ENCODE data around the gene MGMT.

MGMT gene

DNA sequence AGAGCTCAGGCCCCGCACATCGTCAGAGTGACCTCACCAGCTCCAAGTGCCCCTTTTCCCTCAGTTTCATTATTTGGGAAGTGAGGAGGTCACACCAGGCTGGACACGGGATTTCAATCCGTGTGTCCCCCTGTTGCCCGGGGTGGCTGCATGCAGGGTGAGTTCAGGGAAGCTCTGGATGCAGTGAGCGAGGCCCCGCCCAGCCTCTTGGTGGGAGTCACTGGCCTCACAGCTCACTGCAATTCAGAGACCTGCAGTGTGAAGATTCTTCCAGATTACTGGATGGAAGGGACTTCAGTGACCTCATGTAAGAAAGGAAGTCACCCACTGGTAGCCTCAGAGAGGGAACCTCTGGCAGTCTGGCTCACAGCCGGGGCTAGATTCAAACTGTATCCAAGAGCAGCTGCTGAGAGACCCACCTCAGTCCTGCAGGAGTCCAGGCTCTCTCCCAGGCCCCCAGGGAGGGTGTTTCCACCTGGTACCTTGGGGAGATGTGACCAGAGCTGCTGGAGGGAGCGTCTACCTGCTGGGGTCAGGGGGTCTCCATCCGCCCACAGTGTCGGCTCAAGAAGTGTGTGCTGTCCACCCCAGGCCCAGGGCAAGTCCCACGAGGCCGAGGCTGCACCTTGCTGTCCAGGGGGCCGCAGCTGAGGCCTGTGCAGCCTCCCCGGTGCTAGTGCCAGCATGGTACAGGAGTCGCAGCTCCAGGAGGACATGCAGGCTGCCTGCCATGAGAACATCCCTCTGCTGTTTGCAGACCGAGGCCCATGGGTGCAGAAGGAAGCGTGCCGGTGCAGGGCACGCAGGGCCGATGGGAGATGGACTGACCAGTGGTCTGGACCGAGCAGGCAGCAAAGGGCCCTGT, 54.4 kb downstream of the MGMT start:
- no peak for DNase-seq (ENCODE audit: low read depth)

- DNase-seq (ENCODE audit: low read depth) = no peak
Measured at GRCh38 chr10:129522041-129522585, 55.1 kb downstream of the MGMT start.

- no peak for DNase-seq (ENCODE audit: low read depth)
Measured at GRCh38 chr10:129523031-129523722, 56.1 kb downstream of the MGMT start.

GRCh38 chr10:129523723-129524316, 56.8 kb downstream of the MGMT start:
- DNase-seq (ENCODE audit: low read depth) = no peak

DNA sequence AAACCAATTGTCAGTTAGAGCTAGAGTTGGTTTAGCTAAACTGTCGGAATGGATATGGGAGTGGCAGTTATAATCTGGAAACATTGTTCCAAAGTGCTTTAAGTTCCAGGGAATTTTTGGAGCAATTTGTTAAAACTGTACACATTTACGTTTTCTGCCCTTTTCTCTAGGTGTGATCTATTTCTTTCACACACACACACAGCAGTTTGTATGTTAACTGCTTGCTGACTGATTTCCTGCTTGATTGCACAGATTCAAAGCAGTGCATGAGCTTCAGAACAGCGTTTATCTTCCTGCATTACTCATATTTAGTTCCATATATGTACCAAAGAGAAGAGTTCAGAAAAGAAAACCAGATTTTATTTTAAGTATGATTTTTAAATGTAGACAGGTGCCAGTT, 57.9 kb downstream of the MGMT start:
- DNase-seq (ENCODE audit: low read depth) = no peak

DNA sequence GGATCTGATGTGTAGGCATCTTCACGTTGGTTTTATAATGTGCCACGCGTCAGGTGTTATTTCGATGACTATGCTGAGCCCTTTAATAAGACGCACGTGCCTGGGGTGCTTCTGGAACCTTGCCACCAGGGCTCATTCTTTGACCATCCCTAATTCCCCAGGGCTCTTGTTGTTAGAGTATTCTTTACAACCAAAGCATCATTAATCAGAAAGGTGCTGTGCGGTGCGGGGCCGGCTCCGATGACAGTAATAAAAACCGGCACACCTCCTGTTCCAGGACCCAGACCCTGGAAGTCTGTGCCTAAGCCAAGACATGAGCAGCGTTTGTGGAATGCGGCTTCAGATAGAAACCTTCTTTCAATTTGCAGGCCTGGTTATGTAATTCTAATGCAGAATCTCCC, 58.4 kb downstream of the MGMT start:
- peak; percentile 13 for DNase-seq (ENCODE audit: low read depth)

- DNase-seq (ENCODE audit: low read depth) = no peak
Measured at GRCh38 chr10:129526943-129527342, 59.9 kb downstream of the MGMT start.

- no peak for DNase-seq (ENCODE audit: low read depth)
Measured at GRCh38 chr10:129528376-129528978, 61.4 kb downstream of the MGMT start.

- no peak for DNase-seq (ENCODE audit: low read depth)
Measured at GRCh38 chr10:129530581-129530980, 63.5 kb downstream of the MGMT start.

GRCh38 chr10:129531195-129531968, 64.3 kb downstream of the MGMT start:
- no peak for DNase-seq (ENCODE audit: low read depth)

GRCh38 chr10:129531969-129532660, 65.1 kb downstream of the MGMT start:
- no peak for DNase-seq (ENCODE audit: low read depth)

GRCh38 chr10:129532838-129533237, 65.8 kb downstream of the MGMT start:
- DNase-seq (ENCODE audit: low read depth) = no peak

DNA sequence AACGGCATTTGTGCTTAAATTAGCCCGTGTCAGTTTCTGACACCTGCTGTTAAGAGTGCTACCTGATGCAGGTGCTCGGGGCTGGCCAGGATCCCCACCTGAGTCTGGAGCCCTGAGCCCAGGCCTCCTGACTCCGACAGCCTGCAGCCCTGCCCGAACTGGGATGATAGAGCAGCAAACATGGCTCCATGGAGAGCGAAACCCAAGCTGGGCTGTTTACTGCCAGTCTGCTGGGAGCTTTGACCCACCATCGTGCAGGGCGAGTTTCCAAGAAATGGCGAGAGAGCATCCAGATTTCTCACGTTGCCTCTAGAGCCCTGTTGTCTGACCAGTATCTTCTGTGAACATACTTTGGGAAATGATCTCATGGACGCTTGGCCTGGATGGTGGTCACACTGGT, 66.2 kb downstream of the MGMT start:
- no peak for DNase-seq (ENCODE audit: low read depth)

GRCh38 chr10:129534826-129535225, 67.8 kb downstream of the MGMT start:
- no peak for DNase-seq (ENCODE audit: low read depth)

- DNase-seq (ENCODE audit: low read depth) = no peak
Measured at GRCh38 chr10:129536336-129536735, 69.3 kb downstream of the MGMT start.

DNA sequence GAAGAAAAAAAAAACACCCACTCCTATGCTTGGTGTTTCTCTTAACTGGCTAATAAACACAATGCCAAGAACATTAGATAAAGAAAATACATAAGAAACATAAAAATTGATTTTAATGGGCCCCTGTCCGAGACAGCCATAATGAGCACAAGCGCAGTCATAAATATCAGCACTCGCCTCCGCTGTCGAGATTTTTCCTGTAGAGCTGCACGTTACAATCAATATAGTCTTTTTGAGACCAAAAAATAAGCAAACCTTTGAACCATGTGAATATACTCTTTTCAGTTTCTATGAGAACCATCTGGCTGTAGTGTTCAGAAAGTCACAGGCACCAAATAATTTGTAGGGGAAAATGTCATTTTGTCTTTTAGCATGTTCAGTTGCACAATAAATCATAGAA, 70.1 kb downstream of the MGMT start:
- DNase-seq (ENCODE audit: low read depth) = no peak

DNA sequence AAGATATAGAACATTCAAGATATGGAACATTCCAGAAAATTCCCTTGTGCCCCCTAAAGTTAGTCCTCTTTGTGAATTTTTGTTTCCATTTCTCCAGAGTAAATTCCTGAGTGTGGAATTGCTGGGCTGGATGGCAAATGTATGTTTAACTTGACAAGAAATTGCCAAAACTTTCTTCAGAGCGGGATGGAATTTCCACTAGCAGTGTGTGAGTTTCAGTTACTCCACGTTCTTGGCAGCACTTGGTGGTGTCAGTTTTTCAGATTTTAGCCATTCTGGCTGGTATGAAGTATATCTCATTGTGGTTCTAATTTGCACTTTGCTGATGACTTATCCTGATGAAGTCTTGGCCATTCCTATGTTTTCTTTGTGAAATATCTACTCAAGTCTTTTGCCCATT, 71.2 kb downstream of the MGMT start:
- no peak for DNase-seq (ENCODE audit: low read depth)

DNA sequence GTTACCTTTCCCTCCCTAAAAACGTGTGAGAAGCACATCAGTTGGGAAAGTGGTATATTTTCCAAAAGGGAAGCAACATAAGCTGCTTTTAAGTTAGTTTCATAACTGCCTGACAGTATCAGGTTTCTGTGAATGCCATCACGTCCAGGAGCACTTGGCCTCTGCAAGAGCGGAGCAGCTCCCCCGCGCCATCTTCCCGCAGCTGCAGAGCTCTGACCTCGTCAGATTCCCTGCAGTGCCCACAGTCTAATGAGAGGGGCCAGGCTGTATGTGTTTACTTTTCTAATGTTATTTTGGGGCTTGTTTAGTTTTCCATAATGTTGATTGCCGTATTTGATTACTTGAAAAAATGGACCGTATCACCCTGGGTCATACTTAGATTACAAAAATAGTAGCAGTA, 74.2 kb downstream of the MGMT start:
- no peak for DNase-seq (ENCODE audit: low read depth)

GRCh38 chr10:129541748-129542487, 74.9 kb downstream of the MGMT start:
- DNase-seq (ENCODE audit: low read depth) = no peak

GRCh38 chr10:129542589-129542988, 75.5 kb downstream of the MGMT start:
- DNase-seq (ENCODE audit: low read depth) = no peak
